NCI-H1436 (cell line): ENCODE data around the gene COL19A1.

Experiments used
- DNase-seq: peaks from one replicate; lab custom pipeline; 2025; lab: John Stamatoyannopoulos, UW

Gene COL19A1

DNA sequence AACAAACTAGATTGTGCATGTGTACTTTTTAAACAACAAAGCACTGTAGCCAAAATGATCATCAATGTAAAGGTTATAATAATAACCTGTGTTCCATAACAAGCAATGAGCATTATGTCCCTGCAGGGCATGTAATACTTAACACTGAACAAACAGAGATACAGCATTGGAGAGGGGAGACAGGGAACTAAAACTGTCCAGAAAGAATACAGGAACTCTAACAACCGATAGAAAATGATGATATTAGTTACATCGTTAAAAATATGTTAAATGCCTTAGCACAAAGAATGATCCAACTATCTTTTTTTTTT lies 356.0 kb downstream of the COL19A1 start:
- DNase-seq: no peak

DNA sequence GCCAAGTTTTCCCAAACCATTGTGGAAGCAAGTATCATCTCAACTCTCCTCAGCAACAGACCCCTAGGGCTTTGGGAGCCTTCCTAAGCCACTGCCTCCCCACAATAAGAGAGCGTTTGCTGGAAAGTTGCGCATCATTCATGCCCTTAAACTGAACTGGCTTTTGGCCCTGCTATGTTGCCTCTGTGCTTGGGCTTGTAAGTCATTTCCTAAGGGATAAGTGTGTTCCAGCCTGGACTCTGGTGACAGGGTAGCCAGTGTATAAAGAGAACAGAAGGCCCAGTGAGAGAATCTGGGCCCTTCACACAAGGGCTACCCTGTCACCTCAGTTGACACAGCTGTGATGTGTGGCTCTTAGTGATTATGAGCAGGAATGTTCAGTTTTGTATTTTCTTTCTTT lies 358.7 kb downstream of the COL19A1 start:
- DNase-seq: no peak

DNA sequence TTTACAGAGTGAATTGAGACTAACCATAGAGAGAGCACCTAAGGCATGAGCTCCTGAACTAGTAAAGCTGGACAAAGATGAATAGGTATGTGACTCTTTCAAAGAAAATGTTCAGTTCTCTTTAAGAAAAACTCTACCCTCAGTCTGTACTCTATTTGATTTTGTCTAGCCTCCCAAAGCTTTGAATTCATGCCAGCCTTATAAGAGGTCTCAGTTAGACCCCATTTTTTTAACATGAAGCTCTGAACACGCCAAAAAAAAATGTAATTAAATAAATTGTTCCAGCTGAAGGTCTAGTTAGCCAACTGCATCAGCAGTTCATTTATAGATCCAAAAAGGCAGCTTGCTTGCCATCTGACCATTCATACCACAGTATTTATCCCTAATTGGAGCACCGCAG lies 365.0 kb downstream of the COL19A1 start:
- no peak for DNase-seq

DNA sequence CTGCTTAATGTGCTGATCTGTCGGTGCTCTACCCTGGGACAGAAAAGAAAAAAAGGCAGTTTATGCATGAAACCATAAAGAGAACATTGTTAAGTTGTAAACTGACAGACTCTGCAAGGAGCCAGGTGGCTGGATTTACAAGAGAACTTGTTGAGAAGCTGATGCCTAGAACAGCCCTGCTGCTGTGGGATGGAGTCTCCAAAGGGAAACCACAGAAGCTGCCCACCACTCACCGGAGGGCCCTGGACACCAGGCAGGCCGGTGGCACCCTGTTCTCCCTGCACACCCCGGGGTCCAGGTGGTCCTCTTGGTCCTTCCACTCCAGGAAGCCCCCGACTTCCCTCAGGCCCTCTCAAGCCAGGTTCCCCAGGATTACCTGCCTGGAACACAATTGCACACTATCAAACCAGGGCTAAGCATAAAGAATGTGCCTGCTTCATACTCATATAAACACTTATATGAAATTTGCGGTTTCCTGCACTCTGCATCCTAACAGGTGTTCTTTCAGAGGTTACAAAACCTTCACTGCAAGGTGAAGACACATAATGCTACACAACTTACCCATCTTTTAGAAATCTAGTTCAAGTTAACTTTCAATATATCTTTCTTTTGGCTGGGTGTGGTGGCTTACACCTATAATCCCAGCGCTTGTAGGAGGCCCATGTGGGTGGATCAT lies 368.3 kb downstream of the COL19A1 start:
- no peak for DNase-seq

DNA sequence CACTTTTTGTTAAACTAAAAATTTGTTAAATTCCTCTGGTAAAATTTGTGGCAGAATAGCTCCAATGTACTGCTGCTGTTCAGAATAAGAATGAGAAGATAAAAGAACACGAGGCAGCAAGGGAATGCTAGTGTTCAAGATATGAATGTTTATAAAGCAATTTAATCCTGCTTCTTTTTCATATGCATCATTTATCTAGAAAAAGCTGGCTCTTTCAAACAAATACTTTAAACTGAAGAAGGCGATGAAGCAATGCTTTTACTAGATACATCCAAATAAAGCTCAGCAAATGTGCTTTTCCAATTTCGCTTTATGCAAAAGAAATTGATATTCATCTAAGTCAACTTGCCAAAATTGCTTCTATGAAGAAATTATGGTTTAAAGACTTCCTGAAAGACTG lies 370.0 kb downstream of the COL19A1 start:
- no peak for DNase-seq

DNA sequence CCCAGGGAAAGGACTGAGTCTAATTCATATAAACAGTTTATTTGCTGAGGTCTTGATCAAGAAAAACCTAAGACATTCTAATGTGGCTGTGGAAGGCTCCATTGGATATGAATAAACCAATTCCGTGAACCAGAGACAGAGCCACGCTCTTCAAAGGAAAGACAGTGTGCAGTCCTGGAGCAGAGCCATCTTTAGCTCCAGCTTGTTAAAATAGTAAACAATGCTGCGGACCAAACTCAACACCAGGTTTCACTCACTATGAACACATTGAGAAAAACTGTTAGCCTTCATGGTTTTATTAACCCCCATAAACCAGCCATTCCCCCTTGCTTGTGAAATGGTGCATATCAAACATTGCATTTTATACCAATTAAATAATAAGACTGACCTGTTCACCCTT lies 374.7 kb downstream of the COL19A1 start:
- DNase-seq: no peak

DNA sequence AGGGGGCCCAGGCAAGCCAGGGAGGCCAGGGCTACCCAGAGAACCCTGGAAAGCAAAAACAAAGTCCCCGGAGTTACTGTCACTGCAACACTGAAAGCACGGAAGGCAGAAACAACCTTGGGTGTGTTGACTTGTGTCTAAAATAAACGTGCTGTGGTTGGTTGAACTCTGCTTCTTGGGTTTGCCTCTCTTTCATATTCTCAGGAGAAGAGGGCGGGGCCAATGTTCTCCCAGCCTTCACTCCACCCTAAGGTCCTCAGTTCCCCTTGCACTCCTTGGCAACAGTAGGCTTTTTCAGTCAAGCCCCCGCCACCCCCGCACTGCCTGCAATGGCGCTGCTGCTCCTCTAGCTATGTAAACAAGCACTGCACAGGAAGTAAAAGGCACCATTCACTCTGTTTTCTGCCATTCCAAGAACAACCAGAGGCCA lies 375.6 kb downstream of the COL19A1 start:
- no peak for DNase-seq

DNA sequence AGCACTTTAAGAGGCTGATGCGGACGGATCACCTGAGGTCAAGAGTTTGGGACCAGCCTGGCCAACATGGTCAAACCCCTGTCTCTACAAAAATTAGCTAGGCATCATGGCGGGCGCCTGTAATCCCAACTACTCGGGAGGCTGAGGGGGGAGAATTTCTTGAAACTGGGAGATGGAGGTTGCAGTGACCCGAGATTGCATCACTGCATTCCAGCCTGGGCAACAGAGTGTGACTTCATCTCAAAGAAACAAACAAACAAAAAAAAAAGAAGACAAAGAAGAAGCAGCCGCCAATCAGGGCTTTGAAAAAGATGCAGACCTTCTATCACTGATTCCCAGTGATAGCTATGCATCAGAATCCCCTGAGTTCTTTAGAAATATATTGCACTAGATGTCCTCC lies 379.8 kb downstream of the COL19A1 start:
- no peak for DNase-seq

- DNase-seq: no peak
These were observed 386.2 kb downstream of the COL19A1 start for GRCh38 chr6:70252604-70253003.

GRCh38 chr6:70253923-70254322 lies 387.6 kb downstream of the COL19A1 start:
- DNase-seq: no peak

DNA sequence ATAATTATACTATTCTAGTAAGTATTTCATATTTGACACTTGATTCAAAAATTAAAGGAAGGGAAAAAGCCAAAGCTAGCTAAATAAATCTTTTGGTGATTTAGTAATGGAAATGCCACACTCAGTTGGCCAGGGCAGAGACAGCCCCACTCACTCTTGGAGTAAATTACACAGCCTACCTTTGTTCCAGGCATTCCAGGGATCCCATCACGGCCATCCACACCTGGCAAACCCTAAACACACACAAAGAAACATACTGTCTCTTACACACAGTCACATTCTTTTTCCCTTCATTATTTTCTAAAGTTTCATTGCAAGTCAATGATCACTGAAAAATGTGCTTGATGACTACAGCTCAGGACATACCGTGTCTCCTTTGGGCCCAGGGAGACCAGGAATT lies 388.4 kb downstream of the COL19A1 start:
- no peak for DNase-seq

GRCh38 chr6:70257768-70258273 lies 391.5 kb downstream of the COL19A1 start:
- DNase-seq: no peak

DNA sequence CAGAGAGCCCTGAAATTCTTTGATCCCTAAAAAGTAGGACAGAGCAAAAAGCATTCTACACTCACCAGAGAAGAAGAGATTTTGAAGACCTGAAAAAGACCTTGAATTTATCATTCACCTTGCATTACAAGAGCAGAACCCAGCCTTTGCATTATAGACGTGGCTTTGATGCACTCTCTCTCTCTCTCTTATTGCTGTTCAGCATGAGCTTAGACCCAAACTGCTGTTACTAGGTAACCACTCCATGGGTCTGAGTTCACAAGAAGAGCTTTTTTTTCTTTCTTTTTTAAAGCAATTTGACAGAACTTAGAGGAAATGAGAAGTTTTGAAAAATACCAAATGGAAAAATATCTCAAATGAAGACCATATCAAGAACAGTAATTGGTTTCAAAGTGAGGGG lies 392.1 kb downstream of the COL19A1 start:
- no peak for DNase-seq
